Stimulated activated naive CD8-positive, alpha-beta T cell treated with anti-CD3 and anti-CD28 coated beads, Interleukin-15, Interleukin-2, amounts not matched to agents 100 ng/mL and 50 ng/mL, for 24 hours (primary cell): Measurements from ENCODE around the gene CELF2.

Experiments used
- H3K27ac Mint-ChIP-seq: one replicate; pipeline ENCODE4 v1.8.0; 2021; ENCODE audit warnings: mild to moderate bottlenecking, mixed read lengths
- H3K27me3 Mint-ChIP-seq: one replicate; pipeline ENCODE4 v1.8.0; 2021; ENCODE audit warnings: mixed read lengths
- H3K36me3 Mint-ChIP-seq: one replicate; pipeline ENCODE4 v1.8.0; 2021; ENCODE audit warnings: low read depth, mixed read lengths
- H3K4me1 Mint-ChIP-seq: one replicate; pipeline ENCODE4 v1.8.0; 2021; ENCODE audit warnings: low read depth, mixed read lengths
- H3K4me3 Mint-ChIP-seq: one replicate; pipeline ENCODE4 v1.8.0; 2021; ENCODE audit warnings: mild to moderate bottlenecking, mixed read lengths
- H3K9me3 Mint-ChIP-seq: one replicate; pipeline ENCODE4 v1.8.0; 2021; ENCODE audit warnings: mixed read lengths

Gene CELF2

GRCh38 chr10:11381511-11381910 lies 363.8 kb downstream of the CELF2 start:
- Mint-ChIP-seq H3K9me3 (no peaks in the 10 kb centered on the region), H3K4me1 (peaks cover 5% of the 10 kb centered on the region), H3K4me3 (no peak overlapping the region), H3K36me3 (no peaks in the 10 kb centered on the region), H3K27me3 (no peaks in the 10 kb centered on the region), H3K27ac (no peak overlapping the region)

DNA sequence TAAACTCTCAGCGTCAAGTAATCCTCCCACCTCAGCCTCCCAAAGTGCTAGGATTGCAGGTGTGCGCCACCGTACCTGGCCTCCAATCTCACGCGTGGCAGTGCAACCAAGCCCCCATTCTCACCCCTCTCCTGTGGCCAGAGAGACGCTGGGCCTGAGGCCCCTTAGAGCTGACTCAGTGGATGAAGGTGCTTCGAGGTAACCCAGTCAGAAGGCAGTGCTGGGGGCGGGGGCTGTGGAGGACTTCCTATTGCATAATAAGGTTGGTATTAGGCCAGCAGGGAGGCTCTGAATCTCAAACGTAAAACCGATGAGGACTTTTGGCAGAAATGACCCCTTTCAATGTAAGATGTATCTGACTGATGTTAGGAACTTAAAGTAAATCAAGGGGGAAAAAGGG lies 364.5 kb downstream of the CELF2 start:
- Mint-ChIP-seq H3K27ac (no peak overlapping the region), H3K9me3 (no peaks in the 10 kb centered on the region), H3K36me3 (no peaks in the 10 kb centered on the region), H3K27me3 (no peaks in the 10 kb centered on the region), H3K4me3 (no peak overlapping the region), H3K4me1 (peaks cover 5% of the 10 kb centered on the region)

GRCh38 chr10:11386044-11386443 lies 368.4 kb downstream of the CELF2 start:
- Mint-ChIP-seq H3K27ac (no peak overlapping the region), H3K9me3 (no peaks in the 10 kb centered on the region), H3K4me3 (no peak overlapping the region), H3K27me3 (no peaks in the 10 kb centered on the region), H3K4me1 (peaks cover 5% of the 10 kb centered on the region), H3K36me3 (no peaks in the 10 kb centered on the region)
